ENCODE results near the gene PALM.
"Not testable (repeated sequence)": the region's sequence is repeated elsewhere in the genome, so short reads cannot be mapped to it uniquely, and the experiment has no call there.

The PALM gene

GRCh38 chr19:668675-669434 is 39.9 kb upstream of the PALM start:
- H3K36me3 ChIP-seq (ENCODE audit: insufficient read depth, low read length); H3K4me1 ChIP-seq (ENCODE audit: insufficient read depth, low read length); H3K27ac ChIP-seq (ENCODE audit: low read depth, low read length); H3K4me3 ChIP-seq (ENCODE audit: low read length); H3K9me3 ChIP-seq (ENCODE audit: insufficient read depth, low read depth, low read length); H3K9ac ChIP-seq (ENCODE audit: low read depth, low read length); H3K27me3 ChIP-seq (ENCODE audit: insufficient read depth, low read length): not testable (repeated sequence)
- WGBS = 78% methylated on average over 10 of the region's 12 CpGs

DNA sequence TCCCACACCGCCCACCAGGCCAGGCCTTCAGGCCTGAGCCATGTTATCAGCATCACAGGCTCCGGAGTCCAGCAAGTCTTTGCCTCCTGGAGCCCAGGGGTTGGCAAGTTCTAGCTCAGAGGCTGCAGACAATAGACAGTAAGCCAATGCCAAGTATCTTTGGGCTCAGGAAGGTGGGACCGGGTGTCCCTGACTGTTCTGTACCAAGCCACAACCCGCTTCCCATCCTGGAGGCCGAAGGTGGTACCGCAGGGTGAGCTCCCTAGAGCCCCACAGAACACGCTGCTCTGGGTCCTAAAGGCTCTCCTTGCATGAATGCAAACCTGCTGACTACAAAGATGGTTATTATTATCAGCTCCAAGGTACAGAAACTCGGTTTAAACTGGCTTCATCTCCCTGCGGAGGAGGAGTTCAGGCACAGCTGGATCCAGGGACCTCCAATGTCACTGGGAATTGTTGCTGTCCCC is 38.1 kb upstream of the PALM start:
- Histone ChIP-seq H3K27ac (ENCODE audit: low read depth, low read length) (no peak overlapping the region), H3K36me3 (ENCODE audit: insufficient read depth, low read length) (no peaks in the 10 kb centered on the region), H3K4me3 (ENCODE audit: low read length) (no peak overlapping the region), H3K9me3 (ENCODE audit: insufficient read depth, low read depth, low read length) (0 out of 2 replicates have a peak, but pooled peaks cover 3% of the 10 kb centered on the region), H3K9ac (ENCODE audit: low read depth, low read length) (no peak overlapping the region), H3K27me3 (ENCODE audit: insufficient read depth, low read length) (peaks cover 7% of the 10 kb centered on the region), H3K4me1 (ENCODE audit: insufficient read depth, low read length) (no peaks in the 10 kb centered on the region)
- WGBS = 75% methylated on average over 9 of the region's 9 CpGs

GRCh38 chr19:674282-675151 is 34.2 kb upstream of the PALM start:
- no peak overlapping the region for H3K9ac ChIP-seq (ENCODE audit: low read depth, low read length)
- no peaks in the 10 kb centered on the region for H3K36me3 ChIP-seq (ENCODE audit: insufficient read depth, low read length)
- no peak overlapping the region for H3K27ac ChIP-seq (ENCODE audit: low read depth, low read length)
- WGBS = 90% methylated on average over 38 of the region's 38 CpGs
- peaks cover 19% of the 10 kb centered on the region for H3K27me3 ChIP-seq (ENCODE audit: insufficient read depth, low read length)
- H3K9me3 ChIP-seq (ENCODE audit: insufficient read depth, low read depth, low read length) = no peaks in the 10 kb centered on the region
- no peak overlapping the region for H3K4me3 ChIP-seq (ENCODE audit: low read length)
- no peaks in the 10 kb centered on the region for H3K4me1 ChIP-seq (ENCODE audit: insufficient read depth, low read length)

- 23% methylated on average over 31 of the region's 31 CpGs for WGBS
- no peak overlapping the region for H3K4me3 ChIP-seq (ENCODE audit: low read length)
- H3K36me3 ChIP-seq (ENCODE audit: insufficient read depth, low read length) = no peaks in the 10 kb centered on the region
- H3K9me3 ChIP-seq (ENCODE audit: insufficient read depth, low read depth, low read length) = no peaks in the 10 kb centered on the region
- no peaks in the 10 kb centered on the region for H3K4me1 ChIP-seq (ENCODE audit: insufficient read depth, low read length)
- H3K9ac ChIP-seq (ENCODE audit: low read depth, low read length) = no peak overlapping the region
- H3K27ac ChIP-seq (ENCODE audit: low read depth, low read length) = no peak overlapping the region
- peaks cover 19% of the 10 kb centered on the region for H3K27me3 ChIP-seq (ENCODE audit: insufficient read depth, low read length)
These were observed 32.8 kb upstream of the PALM start for GRCh38 chr19:676007-676338.

- Histone ChIP-seq H3K36me3 (ENCODE audit: insufficient read depth, low read length) (no peaks in the 10 kb centered on the region), H3K27ac (ENCODE audit: low read depth, low read length) (no peak within 1 kb of the TSS), H3K4me1 (ENCODE audit: insufficient read depth, low read length) (no peaks in the 10 kb centered on the region), H3K27me3 (ENCODE audit: insufficient read depth, low read length) (peaks cover 19% of the 10 kb centered on the region), H3K9me3 (ENCODE audit: insufficient read depth, low read depth, low read length) (no peaks in the 10 kb centered on the region), H3K4me3 (ENCODE audit: low read length) (no peak within 1 kb of the TSS; the same call in 1 of the 2 replicates), H3K9ac (ENCODE audit: low read depth, low read length) (no peak within 1 kb of the TSS)
- 13% methylated on average over 63 of the region's 63 CpGs for WGBS
These were observed 32.2 kb upstream of the PALM start, which contains the start of gene FSTL3 for GRCh38 chr19:676339-677105. FSTL3 (plus strand) TSS chr19:676392; CDS start chr19:676424, 32 bp downstream.

DNA sequence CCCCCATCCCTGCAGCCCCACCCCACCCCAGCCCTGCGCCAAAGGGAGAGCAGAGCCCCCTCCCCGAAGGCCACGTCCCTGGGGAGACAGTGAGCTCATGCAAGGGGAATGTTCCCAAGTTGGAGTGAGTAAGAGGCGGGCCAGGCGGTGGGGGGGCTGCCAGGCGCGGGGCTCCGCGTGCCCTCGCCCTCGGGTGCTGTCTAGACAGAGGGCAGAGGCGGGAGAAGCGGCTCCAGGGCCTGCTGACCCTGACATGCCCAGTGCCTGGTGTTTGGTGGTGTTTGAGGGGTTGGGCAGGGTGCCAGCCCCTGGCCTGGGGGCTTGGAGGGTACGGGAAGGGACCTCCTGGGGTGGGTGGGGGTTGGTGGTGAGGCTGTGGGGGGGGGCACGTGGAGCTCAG is 31.5 kb upstream of the PALM start:
- no peak overlapping the region for H3K4me3 ChIP-seq (ENCODE audit: low read length)
- H3K4me1 ChIP-seq (ENCODE audit: insufficient read depth, low read length) = no peaks in the 10 kb centered on the region
- WGBS = 23% methylated on average over 15 of the region's 15 CpGs

GRCh38 chr19:677601-678436 is 30.9 kb upstream of the PALM start:
- H3K27ac ChIP-seq (ENCODE audit: low read depth, low read length) = no peak overlapping the region
- H3K4me3 ChIP-seq (ENCODE audit: low read length) = no peak overlapping the region

More for the DNA sequence above, 31.5 kb upstream of the PALM start:
- Histone ChIP-seq H3K27me3 (ENCODE audit: insufficient read depth, low read length) (peaks cover 19% of the 10 kb centered on the region), H3K9me3 (ENCODE audit: insufficient read depth, low read depth, low read length) (no peaks in the 10 kb centered on the region), H3K9ac (ENCODE audit: low read depth, low read length) (no peak overlapping the region), H3K27ac (ENCODE audit: low read depth, low read length) (no peak overlapping the region), H3K36me3 (ENCODE audit: insufficient read depth, low read length) (no peaks in the 10 kb centered on the region)

DNA sequence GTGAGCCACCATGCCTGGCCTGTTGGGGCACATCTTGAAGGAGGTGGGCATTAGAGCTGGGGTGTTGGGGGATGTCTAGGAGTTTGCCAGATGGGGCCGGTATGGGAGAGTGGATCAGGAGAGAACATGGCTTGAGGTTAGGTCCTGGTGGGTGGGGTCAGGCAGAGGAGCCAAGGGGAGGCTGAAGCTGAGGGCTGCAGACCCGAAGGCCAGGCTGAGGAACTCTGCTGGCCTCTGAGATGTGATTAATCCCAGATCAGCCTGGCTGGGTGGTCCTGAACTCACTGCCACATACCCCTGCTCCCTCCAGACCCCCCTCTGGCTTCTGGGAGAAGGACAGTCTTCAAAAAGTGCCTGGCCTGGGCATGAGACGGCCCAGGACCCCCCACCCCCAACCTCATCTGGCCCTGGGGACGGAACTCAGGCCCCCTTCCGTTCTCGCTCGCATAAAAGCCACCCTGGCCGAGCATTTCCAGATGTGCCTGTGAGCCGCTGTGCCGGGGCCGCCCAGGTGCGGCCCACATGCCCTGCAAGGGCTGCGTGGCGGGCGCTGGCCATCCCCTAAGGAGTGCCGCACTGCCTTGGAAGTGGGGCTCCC is 29.8 kb upstream of the PALM start:
- WGBS = 84% methylated on average over 16 of the region's 16 CpGs
- Histone ChIP-seq H3K4me3 (ENCODE audit: low read length) (peak overlapping the region; percentile 84), H3K4me1 (ENCODE audit: insufficient read depth, low read length) (no peaks in the 10 kb centered on the region), H3K27me3 (ENCODE audit: insufficient read depth, low read length) (peaks cover 19% of the 10 kb centered on the region), H3K36me3 (ENCODE audit: insufficient read depth, low read length) (no peaks in the 10 kb centered on the region), H3K9ac (ENCODE audit: low read depth, low read length) (no peak overlapping the region), H3K9me3 (ENCODE audit: insufficient read depth, low read depth, low read length) (no peaks in the 10 kb centered on the region), H3K27ac (ENCODE audit: low read depth, low read length) (no peak overlapping the region)

More at GRCh38 chr19:677601-678436, 30.9 kb upstream of the PALM start:
- H3K9me3 ChIP-seq (ENCODE audit: insufficient read depth, low read depth, low read length) = no peaks in the 10 kb centered on the region
- H3K4me1 ChIP-seq (ENCODE audit: insufficient read depth, low read length) = no peaks in the 10 kb centered on the region
- H3K9ac ChIP-seq (ENCODE audit: low read depth, low read length) = no peak overlapping the region
- H3K27me3 ChIP-seq (ENCODE audit: insufficient read depth, low read length) = peaks cover 19% of the 10 kb centered on the region
- no peaks in the 10 kb centered on the region for H3K36me3 ChIP-seq (ENCODE audit: insufficient read depth, low read length)
- WGBS = 79% methylated on average over 22 of the region's 22 CpGs

DNA sequence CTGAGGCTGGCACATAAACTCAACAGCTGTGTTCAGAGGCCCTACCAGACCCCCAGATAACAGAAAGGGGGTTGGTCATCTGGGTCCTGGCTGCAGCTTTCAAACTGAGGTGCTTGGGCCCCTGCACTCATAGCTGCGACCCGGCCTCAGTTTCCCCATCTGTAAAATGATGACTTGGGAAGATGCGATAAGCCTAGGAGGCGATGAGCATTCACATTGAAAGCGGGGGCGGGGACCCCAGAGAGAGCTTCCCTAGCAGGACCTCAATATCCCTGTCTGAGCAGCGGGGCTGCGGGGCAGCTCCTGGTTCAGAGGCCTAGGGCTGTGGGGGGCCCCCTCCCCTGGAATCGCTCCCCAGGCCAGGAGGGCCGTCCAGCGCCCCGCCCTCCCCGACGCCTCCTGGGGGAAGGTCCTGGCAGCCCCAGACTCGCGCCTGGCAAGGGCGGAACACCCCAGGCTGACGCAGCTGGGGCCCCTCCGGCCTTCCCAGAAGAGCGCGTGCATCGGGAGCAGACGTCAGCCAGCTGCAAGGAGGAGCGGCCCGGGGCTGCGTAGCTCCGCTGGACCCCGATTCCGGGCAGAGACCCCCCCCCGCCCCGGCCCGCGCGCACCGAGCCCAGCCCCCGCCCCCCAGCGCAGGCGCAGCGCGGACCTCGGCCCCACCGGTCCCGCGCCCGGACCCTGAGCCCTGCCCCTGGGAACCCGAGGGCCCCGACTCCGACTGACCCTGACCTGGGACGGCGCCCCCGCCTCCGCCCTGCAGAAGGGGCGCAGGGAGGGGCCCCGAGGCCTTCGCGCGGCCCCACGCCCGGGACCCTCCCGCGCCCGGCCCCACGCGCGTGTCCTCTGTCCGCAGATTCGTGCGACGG is 29.1 kb upstream of the PALM start:
- Histone ChIP-seq H3K4me1 (ENCODE audit: insufficient read depth, low read length) (no peaks in the 10 kb centered on the region), H3K9ac (ENCODE audit: low read depth, low read length) (peak overlapping the region; percentile 88), H3K4me3 (ENCODE audit: low read length) (peak overlapping the region; percentile 84), H3K9me3 (ENCODE audit: insufficient read depth, low read depth, low read length) (no peaks in the 10 kb centered on the region), H3K36me3 (ENCODE audit: insufficient read depth, low read length) (no peaks in the 10 kb centered on the region), H3K27me3 (ENCODE audit: insufficient read depth, low read length) (peaks cover 19% of the 10 kb centered on the region), H3K27ac (ENCODE audit: low read depth, low read length) (peak overlapping the region; percentile 87; the same call in 1 of the 2 replicates)
- 6% methylated on average over 69 of the region's 69 CpGs for WGBS
